Hematopoietic multipotent progenitor cell treated with erythropoietin and hydrocortisone succinate and interleukin-3 and kit ligand, for 4 days (in vitro differentiated cells): ENCODE measurements around the gene TOR1AIP2.

Experiments used
- DNase-seq: peaks from one replicate; pipeline ENCODE4 v3.0.0-alpha.2; 2015

The TOR1AIP2 gene

GRCh38 chr1:179877586-179878265 is at the start of gene TOR1AIP2:
TSS of gene TOR1AIP2 (minus strand) at chr1:179877803. CDS start at chr1:179852665, 25,138 bp downstream.
- DNase-seq, result peak; percentile 96

GRCh38 chr1:179926850-179927205 is 49.2 kb upstream of the TOR1AIP2 start:
- no peak for DNase-seq

GRCh38 chr1:179925922-179926849 is 48.6 kb upstream of the TOR1AIP2 start:
- DNase-seq, result no peak

- DNase-seq, result no peak
These were observed 47.7 kb upstream of the TOR1AIP2 start for GRCh38 chr1:179925302-179925701.

- DNase-seq, result no peak
These were observed 46.7 kb upstream of the TOR1AIP2 start for GRCh38 chr1:179924268-179924667.

- DNase-seq, result peak; percentile 17
These were observed 45.4 kb upstream of the TOR1AIP2 start for GRCh38 chr1:179923029-179923428.

- DNase-seq, result no peak
These were observed 44.6 kb upstream of the TOR1AIP2 start for GRCh38 chr1:179921981-179922872.

- DNase-seq, result no peak
These were observed 43.9 kb upstream of the TOR1AIP2 start for GRCh38 chr1:179921472-179921871.

GRCh38 chr1:179917601-179918429 is 40.2 kb upstream of the TOR1AIP2 start:
- DNase-seq, result no peak

GRCh38 chr1:179911812-179912211 is 34.2 kb upstream of the TOR1AIP2 start:
- DNase-seq, result no peak

GRCh38 chr1:179910934-179911333 is 33.3 kb upstream of the TOR1AIP2 start:
- peak; percentile 67 for DNase-seq

GRCh38 chr1:179889589-179889988 is 12.0 kb upstream of the TOR1AIP2 start:
- peak; percentile 24 for DNase-seq

GRCh38 chr1:179888071-179888470 is 10.5 kb upstream of the TOR1AIP2 start:
- peak; percentile 36 for DNase-seq

GRCh38 chr1:179883745-179884138 is 6.1 kb upstream of the TOR1AIP2 start:
- peak; percentile 21 for DNase-seq

GRCh38 chr1:179883040-179883744 is 5.6 kb upstream of the TOR1AIP2 start:
- DNase-seq, result no peak

- peak; percentile 99 for DNase-seq
These were observed 4.8 kb upstream of the TOR1AIP2 start, which contains the start of gene TOR1AIP1 for GRCh38 chr1:179882253-179883039. TSS of gene TOR1AIP1 (plus strand) at chr1:179882285. CDS start at chr1:179882503, 218 bp downstream.

GRCh38 chr1:179881642-179882252 is 4.1 kb upstream of the TOR1AIP2 start:
- DNase-seq, result peak; percentile 90

GRCh38 chr1:179879797-179880196 is 2.2 kb upstream of the TOR1AIP2 start:
- DNase-seq, result no peak

GRCh38 chr1:179876300-179876715 is 1.3 kb downstream of the TOR1AIP2 start:
- DNase-seq, result no peak
